OCI-LY7 (cell line): ENCODE measurements around the gene RAD54L. TPM values are rescaled to one million over a fixed set of nuclear protein-coding genes. Genes with fewer than 3 reads are reported as not detected.
A peak's percentile ranks its signal among the peaks of the same experiment; 100 is the strongest.
"Not testable (repeated sequence)": the region's sequence is repeated elsewhere in the genome, so short reads cannot be mapped to it uniquely, and the experiment has no call there.

Experiments used
- BruUV-seq: library from RNA; stranded (reverse); fragments of 400-500 nt; replicated peaks from 2 replicates; lab custom pipeline; 2021; lab: Mats Ljungman, UMichigan
- CTCF ChIA-PET: fragments of 300-600 bp; sonication (Branson Sonifier 250); formaldehyde crosslinking; loops from one replicate; lab custom pipeline; 2022; ENCODE audit warnings: antibody characterized with exemption; ENCODE audit not compliant: unreplicated experiment; lab: Charles Lee
- POLR2A ChIA-PET: fragments of 300-600 bp; sonication (Branson Sonifier 250); formaldehyde crosslinking; loops from one replicate; lab custom pipeline; 2022; ENCODE audit warnings: antibody characterized with exemption; lab: Charles Lee
- DNase-seq: peaks from one replicate; pipeline ENCODE4 v3.0.0-alpha.2; 2015; ENCODE audit warnings: low spot score
- H2AFZ ChIP-seq: fragments of 200-600 bp; sonication (generic), shearing (Covaris generic); 2 replicates; pipeline ENCODE4 v1.6.1; 2014; ENCODE audit warnings: mild to moderate bottlenecking, antibody characterized with exemption, low read length, moderate library complexity
- H3K27ac ChIP-seq: fragments of 200-600 bp; sonication (generic); 2 replicates; pipeline ENCODE4 v1.5.1; 2014; ENCODE audit warnings: mixed run types, low read depth, mild to moderate bottlenecking, moderate library complexity, low read length, inconsistent platforms; ENCODE audit not compliant: poor library complexity, severe bottlenecking
- H3K36me3 ChIP-seq: fragments of 200-600 bp; sonication (generic); 2 replicates; pipeline ENCODE4 v1.6.1; 2014; ENCODE audit warnings: mild to moderate bottlenecking, antibody characterized with exemption, low read length, moderate library complexity, mixed read lengths; ENCODE audit not compliant: insufficient read depth
- H3K4me1 ChIP-seq: fragments of 200-600 bp; sonication (generic); 2 replicates; pipeline ENCODE4 v1.5.1; 2014; ENCODE audit warnings: mild to moderate bottlenecking, low read length; ENCODE audit not compliant: insufficient read depth, poor library complexity, severe bottlenecking
- H3K4me2 ChIP-seq: fragments of 200-600 bp; sonication (generic); 2 replicates; pipeline ENCODE4 v1.6.1; 2014; ENCODE audit warnings: mild to moderate bottlenecking, low read length
- H3K4me3 ChIP-seq: fragments of 200-600 bp; sonication (generic); 2 replicates; pipeline ENCODE4 v1.5.1; 2014; ENCODE audit warnings: mild to moderate bottlenecking, low read depth, low read length; ENCODE audit not compliant: poor library complexity, severe bottlenecking
- H3K79me2 ChIP-seq: fragments of 200-600 bp; sonication (generic); 2 replicates; pipeline ENCODE4 v1.6.1; 2016; ENCODE audit warnings: low read depth, mild to moderate bottlenecking, low read length, moderate library complexity, mixed read lengths; ENCODE audit not compliant: insufficient read depth
- H3K9me2 ChIP-seq: fragments of 200-600 bp; sonication (generic); 2 replicates; pipeline ENCODE4 v1.6.1; 2016; ENCODE audit warnings: mild to moderate bottlenecking, low read length, mixed read lengths; ENCODE audit not compliant: insufficient read depth
- H3K9me3 ChIP-seq: fragments of 200-600 bp; sonication (generic); 2 replicates; pipeline ENCODE4 v1.6.1; 2014; ENCODE audit warnings: mild to moderate bottlenecking, mixed run types, low read length, mixed read lengths
- H4K20me1 ChIP-seq: fragments of 200-600 bp; sonication (generic); 2 replicates; pipeline ENCODE4 v1.6.1; 2014; ENCODE audit warnings: mild to moderate bottlenecking, antibody characterized with exemption, low read length, moderate library complexity, mixed read lengths; ENCODE audit not compliant: insufficient read depth
- EZH2phosphoT487 ChIP-seq: fragments of 200-600 bp; sonication (generic); IDR thresholded peaks from 2 replicates; pipeline ENCODE4 v1.6.1; 2018; ENCODE audit warnings: low read depth, borderline replicate concordance, mild to moderate bottlenecking, mixed run types, antibody characterized with exemption, low read length, moderate library complexity, mixed read lengths
- intact Hi-C: fragments of 100-400 bp; cut with micrococcal nuclease; formaldehyde crosslinking; loops from one replicate; pipeline ENCODE4 v1.10.0; 2022; ENCODE audit not compliant: unreplicated experiment
- total RNA-seq, 2 experiments: library from RNA; depleted of rRNA in 1 of 2; stranded (reverse); fragments of >200 nt in 1 of 2; shearing (Covaris generic) in 1 of 2; gene quantifications; 2 replicates each; pipeline ENCODE4 v1.2.3, GENCODE V29; 2014 to 2022
- TF ChIP-seq, protein P1 (sequence below): fragments of 200-600 bp; sonication (generic); conservative IDR thresholded peaks from 2 replicates; pipeline ENCODE4 v1.5.1; 2014; ENCODE audit warnings: mild to moderate bottlenecking, antibody characterized with exemption, low read length, moderate library complexity, mixed read lengths

The RAD54L gene
- total RNA-seq, 2 experiments from 2014 or later = 62.6 to 78.5 TPM

DNA sequence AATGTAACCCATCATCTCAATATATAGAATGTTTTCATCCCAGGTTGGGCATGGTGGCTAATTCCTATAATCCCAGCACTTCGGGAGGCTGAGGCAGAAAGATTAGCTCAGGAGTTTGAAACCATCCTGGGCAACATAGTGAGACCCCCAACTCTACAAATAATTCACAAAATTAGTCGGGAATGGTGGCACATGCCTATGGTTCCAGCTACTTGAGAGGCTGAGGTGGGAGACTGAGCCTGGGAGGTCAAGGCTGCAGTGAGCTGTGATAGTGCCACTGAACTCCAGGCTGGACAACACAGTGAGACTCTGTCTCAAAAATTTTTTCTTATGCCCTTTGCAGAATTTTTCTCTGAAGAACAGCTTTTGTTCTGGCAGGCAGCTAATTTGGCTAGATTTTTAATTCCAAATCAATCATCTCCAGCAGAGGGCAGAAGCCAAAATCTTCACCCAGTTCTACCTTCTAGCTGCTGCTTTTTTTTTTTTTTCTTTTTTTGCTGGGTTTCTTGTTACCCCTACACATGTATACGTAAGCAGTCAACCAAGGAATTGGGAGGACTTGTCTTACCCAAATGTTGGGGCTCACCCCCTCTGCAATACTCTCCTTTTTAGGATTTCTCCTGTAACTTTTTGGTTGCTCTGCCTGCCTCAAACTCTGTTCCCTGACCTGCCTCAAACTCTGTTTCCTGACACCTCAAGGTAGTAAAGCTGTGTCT is 2.7 kb upstream of the RAD54L start:
- Histone ChIP-seq H3K9me3 (no peaks in the 10 kb centered on the region), H3K4me3 (no peak overlapping the region), H3K9me2 (no peaks in the 10 kb centered on the region), H2AFZ (peak overlapping the region; percentile 41), H3K27ac (peak overlapping the region; percentile 1), H3K4me2 (no peak overlapping the region), H3K36me3 (peaks cover 10% of the 10 kb centered on the region), H4K20me1 (peaks cover 13% of the 10 kb centered on the region), H3K79me2 (peaks cover 21% of the 10 kb centered on the region), H3K4me1 (peaks cover 32% of the 10 kb centered on the region)
- intact Hi-C loops = loop anchor here (1.0 to 5.0 kb wide), 3 partner anchors 87 to 558 kb away; partner anchors contain the start of genes GPBP1L1 and TMEM69
- peak; percentile 74 for DNase-seq
- CTCF ChIA-PET = interaction anchor here (1.5 to 1.7 kb wide), 2 partner anchors 21 to 78 kb away, joined by 3 to 7 read pairs; no protein-coding TSS in a partner anchor
- no peak for TF ChIP-seq EZH2phosphoT487
- TF ChIP-seq, protein P1, sequence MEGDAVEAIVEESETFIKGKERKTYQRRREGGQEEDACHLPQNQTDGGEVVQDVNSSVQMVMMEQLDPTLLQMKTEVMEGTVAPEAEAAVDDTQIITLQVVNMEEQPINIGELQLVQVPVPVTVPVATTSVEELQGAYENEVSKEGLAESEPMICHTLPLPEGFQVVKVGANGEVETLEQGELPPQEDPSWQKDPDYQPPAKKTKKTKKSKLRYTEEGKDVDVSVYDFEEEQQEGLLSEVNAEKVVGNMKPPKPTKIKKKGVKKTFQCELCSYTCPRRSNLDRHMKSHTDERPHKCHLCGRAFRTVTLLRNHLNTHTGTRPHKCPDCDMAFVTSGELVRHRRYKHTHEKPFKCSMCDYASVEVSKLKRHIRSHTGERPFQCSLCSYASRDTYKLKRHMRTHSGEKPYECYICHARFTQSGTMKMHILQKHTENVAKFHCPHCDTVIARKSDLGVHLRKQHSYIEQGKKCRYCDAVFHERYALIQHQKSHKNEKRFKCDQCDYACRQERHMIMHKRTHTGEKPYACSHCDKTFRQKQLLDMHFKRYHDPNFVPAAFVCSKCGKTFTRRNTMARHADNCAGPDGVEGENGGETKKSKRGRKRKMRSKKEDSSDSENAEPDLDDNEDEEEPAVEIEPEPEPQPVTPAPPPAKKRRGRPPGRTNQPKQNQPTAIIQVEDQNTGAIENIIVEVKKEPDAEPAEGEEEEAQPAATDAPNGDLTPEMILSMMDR = peak; percentile 83
- no TSS peak for BruUV-seq
- POLR2A ChIA-PET = interaction anchor here (0.7 to 1.6 kb wide), 6 partner anchors 10 to 911 kb away, joined by 3 to 7 read pairs (median 4); no protein-coding TSS in a partner anchor

DNA sequence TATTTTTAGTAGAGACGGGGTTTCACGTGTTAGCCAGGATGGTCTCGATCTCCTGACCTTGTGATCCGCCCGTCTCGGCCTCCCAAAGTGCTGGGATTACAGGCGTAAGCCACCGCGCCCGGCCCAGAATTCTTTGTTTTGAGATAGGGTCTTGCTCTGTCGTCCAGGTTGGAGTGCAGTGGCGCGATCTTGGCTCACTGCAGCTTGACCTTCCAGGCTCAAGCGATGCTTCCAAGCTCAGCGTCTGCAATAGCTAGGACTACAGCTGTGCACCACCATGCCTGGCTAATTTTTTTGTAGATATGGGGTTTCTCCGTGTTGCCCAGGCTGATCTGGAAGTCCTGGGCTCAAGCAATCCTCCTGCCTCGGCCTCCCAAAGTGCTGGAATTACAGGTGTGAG is 1.4 kb upstream of the RAD54L start:
- peaks cover 13% of the 10 kb centered on the region for H4K20me1 ChIP-seq
- intact Hi-C loops = loop anchor here (2.0 to 5.0 kb wide), 3 partner anchors 86 to 559 kb away; partner anchors contain the start of genes GPBP1L1, NSUN4 and TMEM69
- H3K79me2 ChIP-seq = peaks cover 29% of the 10 kb centered on the region
- BruUV-seq, H3K9me2 ChIP-seq, H2AFZ ChIP-seq, DNase-seq, H3K9me3 ChIP-seq: not testable (repeated sequence)
- H3K4me1 ChIP-seq = peaks cover 32% of the 10 kb centered on the region
- ChIA-PET POLR2A (interaction anchor here (1.2 to 2.0 kb wide), 6 partner anchors 12 to 115 kb away, joined by 3 to 18 read pairs (median 5); partner anchors contain the start of genes LRRC41, POMGNT1 and UQCRH), CTCF (interaction anchor here (1.5 kb wide), 1 partner anchor 22 kb away, joined by 10 read pairs; no protein-coding TSS in a partner anchor)
- peak overlapping the region; percentile 95 for H3K4me2 ChIP-seq
- peak overlapping the region; percentile 57 for H3K27ac ChIP-seq
- H3K4me3 ChIP-seq = peak overlapping the region; percentile 82
- peaks cover 24% of the 10 kb centered on the region for H3K36me3 ChIP-seq

DNA sequence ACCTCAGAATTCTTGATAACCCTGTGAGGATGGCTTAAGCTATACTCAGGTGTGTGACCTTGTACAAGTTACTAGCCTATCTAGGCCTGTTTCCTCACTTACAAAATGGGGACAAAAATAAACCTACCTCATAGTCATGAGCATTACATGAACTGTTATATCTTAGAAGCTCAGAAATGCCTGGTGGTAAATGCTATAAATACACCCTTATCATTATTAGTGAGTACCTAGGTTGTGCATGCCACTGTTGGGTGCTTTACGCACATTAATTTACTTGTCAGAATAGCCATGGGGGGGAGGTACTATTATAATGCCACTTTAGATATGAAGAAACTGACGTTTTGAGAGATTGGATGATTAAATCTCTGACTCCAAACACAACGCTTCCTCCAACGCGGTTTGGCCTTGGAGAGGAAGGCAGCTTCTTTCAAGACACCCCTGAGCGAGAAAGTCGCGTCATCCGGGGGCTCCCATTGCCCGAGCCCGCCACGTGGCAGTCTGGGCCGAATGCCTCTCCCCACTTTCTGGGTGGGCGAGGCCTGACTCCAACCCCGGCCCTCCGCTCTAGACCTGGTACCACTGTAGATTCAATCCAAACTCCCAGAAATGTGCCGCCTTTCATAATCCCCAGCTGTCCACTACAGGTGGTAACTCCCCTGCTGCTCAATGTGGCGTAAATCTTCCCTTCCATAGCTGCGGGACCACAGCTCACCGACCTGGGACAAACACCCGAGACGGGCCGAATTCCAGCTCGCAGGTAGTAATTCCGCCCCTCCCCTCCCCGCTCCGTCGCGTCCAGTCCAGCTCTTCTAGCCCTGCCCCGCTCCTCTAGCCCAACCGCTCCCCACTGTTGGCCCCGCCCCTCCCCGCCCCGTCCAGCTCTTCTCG is 771 bp upstream of the RAD54L start:
- BruUV-seq = TSS peak; percentile 98
- H3K4me3 ChIP-seq = peak overlapping the region; percentile 82
- ChIA-PET CTCF (interaction anchor here (0.6 to 1.5 kb wide), 4 partner anchors 9 to 28 kb away, joined by 3 to 10 read pairs (median 4); no protein-coding TSS in a partner anchor), POLR2A (interaction anchor here (0.6 to 2.0 kb wide), 22 partner anchors 9 to 1588 kb away, joined by 3 to 18 read pairs (median 4); partner anchors contain the start of genes LRRC41, POMGNT1 and UQCRH)
- H3K36me3 ChIP-seq = peaks cover 30% of the 10 kb centered on the region
- peaks cover 32% of the 10 kb centered on the region for H3K4me1 ChIP-seq
- H2AFZ ChIP-seq = peak overlapping the region; percentile 92
- H3K9me2 ChIP-seq = no peaks in the 10 kb centered on the region
- intact Hi-C loops = loop anchor here (1.0 to 5.0 kb wide), 4 partner anchors 57 to 559 kb away; partner anchors contain the start of genes GPBP1L1, LRRC41, NSUN4 and TMEM69
- H3K27ac ChIP-seq = peak overlapping the region; percentile 57
- peak overlapping the region; percentile 95 for H3K4me2 ChIP-seq
- no peak for TF ChIP-seq EZH2phosphoT487
- TF ChIP-seq, protein P1 = no peak
- DNase-seq = peak; percentile 67
- H4K20me1 ChIP-seq = peaks cover 13% of the 10 kb centered on the region
- H3K79me2 ChIP-seq = peaks cover 29% of the 10 kb centered on the region
- no peaks in the 10 kb centered on the region for H3K9me3 ChIP-seq
